HepG2 (cell line): ENCODE results near the gene UCKL1. TPM values are rescaled to one million over a fixed set of nuclear protein-coding genes. Genes with fewer than 3 reads are reported as not detected.

ENCODE experiments used
- CBFB ChIP-seq: sonication (generic); formaldehyde crosslinking; IDR thresholded peaks from 2 replicates; pipeline ENCODE4 v1.4.0; 2020; ENCODE audit warnings: missing genetic modification reagents
- DMAP1 ChIP-seq: IDR thresholded peaks from 2 replicates; pipeline ENCODE4 v1.6.1; 2016
- HHEX ChIP-seq: IDR thresholded peaks from 2 replicates; pipeline ENCODE4 v1.6.1; 2016; ENCODE audit warnings: control low read depth
- MTA3 ChIP-seq: sonication (generic); formaldehyde crosslinking; IDR thresholded peaks from 2 replicates; pipeline ENCODE4 v1.4.0; 2020; ENCODE audit warnings: missing genetic modification reagents
- MXI1 ChIP-seq: IDR thresholded peaks from 3 replicates; pipeline ENCODE4 v1.6.1; 2012; ENCODE audit warnings: low read depth, low read length, inconsistent platforms, borderline replicate concordance
- NR0B2 ChIP-seq: sonication (generic); formaldehyde crosslinking; IDR thresholded peaks from 2 replicates; pipeline ENCODE4 v1.4.0; 2020; ENCODE audit warnings: mild to moderate bottlenecking, missing genetic modification reagents
- POGK ChIP-seq: sonication (generic); formaldehyde crosslinking; conservative IDR thresholded peaks from 2 replicates; pipeline ENCODE4 v1.8.0; 2022; ENCODE audit warnings: mild to moderate bottlenecking, moderate library complexity, missing genetic modification reagents
- RXRB ChIP-seq: IDR thresholded peaks from 2 replicates; pipeline ENCODE4 v1.6.1; 2016; ENCODE audit warnings: borderline replicate concordance, missing genetic modification reagents, missing compliant biosample characterization
- SIN3A ChIP-seq: IDR thresholded peaks from 2 replicates; pipeline ENCODE4 v1.6.1; 2011; ENCODE audit warnings: low read depth, mild to moderate bottlenecking, control low read depth, low read length, borderline replicate concordance
- STAT5B ChIP-seq: sonication (generic); formaldehyde crosslinking; IDR thresholded peaks from 2 replicates; pipeline ENCODE4 v1.4.0; 2020; ENCODE audit warnings: missing genetic modification reagents
- U2AF2 ChIP-seq: fragments of 200-400 bp; formaldehyde crosslinking; IDR thresholded peaks from 2 replicates; pipeline ENCODE4 v1.6.1; 2017; ENCODE audit warnings: low read depth, mild to moderate bottlenecking, low read length
- ZKSCAN8 ChIP-seq: IDR thresholded peaks from 2 replicates; pipeline ENCODE4 v1.6.1; 2016; ENCODE audit warnings: borderline replicate concordance, missing genetic modification reagents, missing compliant biosample characterization
- ZNF33B ChIP-seq: sonication (generic); formaldehyde crosslinking; IDR thresholded peaks from 2 replicates; pipeline ENCODE4 v1.5.1; 2020; ENCODE audit warnings: mild to moderate bottlenecking, missing genetic modification reagents
- ZNF382 ChIP-seq: sonication (generic); formaldehyde crosslinking; IDR thresholded peaks from 2 replicates; pipeline ENCODE4 v1.5.0; 2020; ENCODE audit warnings: missing genetic modification reagents, mild to moderate bottlenecking, borderline replicate concordance
- ZNF557 ChIP-seq: sonication (generic); formaldehyde crosslinking; IDR thresholded peaks from 2 replicates; pipeline ENCODE4 v1.4.0; 2020; ENCODE audit warnings: missing genetic modification reagents
- ZNF570 ChIP-seq: sonication (generic); formaldehyde crosslinking; IDR thresholded peaks from 2 replicates; pipeline ENCODE4 v1.4.0; 2020; ENCODE audit warnings: mild to moderate bottlenecking, missing genetic modification reagents, borderline replicate concordance
- ZNF629 ChIP-seq: sonication (generic); formaldehyde crosslinking; conservative IDR thresholded peaks from 2 replicates; pipeline ENCODE4 v1.5.0; 2020; ENCODE audit warnings: missing genetic modification reagents
- polyA plus RNA-seq, 8 experiments: library from polyadenylated mRNA; depleted of rRNA in 3 of 8; stranded (reverse) in 7 of 8; unstranded in 1 of 8; fragments of >200 nt; fragmentation: Illumina TruSeq in 4 of 8; extraction: Trizol in 4 of 8; gene quantifications; 2 replicates each; pipeline versions ENCODE4 v1.2.1 to v1.2.3, GENCODE V29; 2011 to 2016; ENCODE audit warnings: low read depth in 4 of 8, missing spikeins in 1 of 8, mixed read lengths in 1 of 8; ENCODE audit not compliant: insufficient read depth in 1 of 8
- total RNA-seq, 5 experiments: library from RNA; depleted of rRNA; stranded (reverse); fragments of >200 nt; fragmentation: Illumina TruSeq; extraction: Trizol; gene quantifications; 2 replicates each; pipeline ENCODE4 v1.2.3, GENCODE V29; 2016; ENCODE audit warnings: low read depth in 1 of 5
- TF ChIP-seq, protein P1 (sequence below): sonication (generic); formaldehyde crosslinking; IDR thresholded peaks from 2 replicates; pipeline ENCODE4 v1.4.0; 2020; ENCODE audit warnings: mild to moderate bottlenecking, missing genetic modification reagents, borderline replicate concordance
- TF ChIP-seq, protein P2 (sequence below): sonication (generic); formaldehyde crosslinking; IDR thresholded peaks from 2 replicates; pipeline ENCODE4 v1.4.0; 2020; ENCODE audit warnings: missing genetic modification reagents
- TF ChIP-seq, protein P3 (sequence below): sonication (generic); formaldehyde crosslinking; IDR thresholded peaks from 2 replicates; pipeline ENCODE4 v1.4.0; 2020; ENCODE audit warnings: missing genetic modification reagents

UCKL1 gene
- total and polyA plus RNA-seq, 2 of the 13 experiments (the other 11 are each of a cell fraction or from before 2014, with no cell fraction given), result 50.2 to 126 TPM

- TF ChIP-seq, protein P1, sequence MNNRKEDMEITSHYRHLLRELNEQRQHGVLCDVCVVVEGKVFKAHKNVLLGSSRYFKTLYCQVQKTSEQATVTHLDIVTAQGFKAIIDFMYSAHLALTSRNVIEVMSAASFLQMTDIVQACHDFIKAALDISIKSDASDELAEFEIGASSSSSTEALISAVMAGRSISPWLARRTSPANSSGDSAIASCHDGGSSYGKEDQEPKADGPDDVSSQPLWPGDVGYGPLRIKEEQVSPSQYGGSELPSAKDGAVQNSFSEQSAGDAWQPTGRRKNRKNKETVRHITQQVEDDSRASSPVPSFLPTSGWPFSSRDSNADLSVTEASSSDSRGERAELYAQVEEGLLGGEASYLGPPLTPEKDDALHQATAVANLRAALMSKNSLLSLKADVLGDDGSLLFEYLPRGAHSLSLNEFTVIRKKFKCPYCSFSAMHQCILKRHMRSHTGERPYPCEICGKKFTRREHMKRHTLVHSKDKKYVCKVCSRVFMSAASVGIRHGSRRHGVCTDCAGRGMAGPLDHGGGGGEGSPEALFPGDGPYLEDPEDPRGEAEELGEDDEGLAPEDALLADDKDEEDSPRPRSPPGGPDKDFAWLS (CRISPR knock-in tag), result no peak
- TF ChIP-seq ZNF33B (CRISPR knock-in tag), result no peak
- no peak for TF ChIP-seq U2AF2
- no peak; the same call in 1 of the 2 replicates for TF ChIP-seq ZNF557 (CRISPR knock-in tag)
- TF ChIP-seq RXRB (CRISPR knock-in tag), result no peak
- no peak for TF ChIP-seq ZNF570 (CRISPR knock-in tag)
- TF ChIP-seq, protein P2, sequence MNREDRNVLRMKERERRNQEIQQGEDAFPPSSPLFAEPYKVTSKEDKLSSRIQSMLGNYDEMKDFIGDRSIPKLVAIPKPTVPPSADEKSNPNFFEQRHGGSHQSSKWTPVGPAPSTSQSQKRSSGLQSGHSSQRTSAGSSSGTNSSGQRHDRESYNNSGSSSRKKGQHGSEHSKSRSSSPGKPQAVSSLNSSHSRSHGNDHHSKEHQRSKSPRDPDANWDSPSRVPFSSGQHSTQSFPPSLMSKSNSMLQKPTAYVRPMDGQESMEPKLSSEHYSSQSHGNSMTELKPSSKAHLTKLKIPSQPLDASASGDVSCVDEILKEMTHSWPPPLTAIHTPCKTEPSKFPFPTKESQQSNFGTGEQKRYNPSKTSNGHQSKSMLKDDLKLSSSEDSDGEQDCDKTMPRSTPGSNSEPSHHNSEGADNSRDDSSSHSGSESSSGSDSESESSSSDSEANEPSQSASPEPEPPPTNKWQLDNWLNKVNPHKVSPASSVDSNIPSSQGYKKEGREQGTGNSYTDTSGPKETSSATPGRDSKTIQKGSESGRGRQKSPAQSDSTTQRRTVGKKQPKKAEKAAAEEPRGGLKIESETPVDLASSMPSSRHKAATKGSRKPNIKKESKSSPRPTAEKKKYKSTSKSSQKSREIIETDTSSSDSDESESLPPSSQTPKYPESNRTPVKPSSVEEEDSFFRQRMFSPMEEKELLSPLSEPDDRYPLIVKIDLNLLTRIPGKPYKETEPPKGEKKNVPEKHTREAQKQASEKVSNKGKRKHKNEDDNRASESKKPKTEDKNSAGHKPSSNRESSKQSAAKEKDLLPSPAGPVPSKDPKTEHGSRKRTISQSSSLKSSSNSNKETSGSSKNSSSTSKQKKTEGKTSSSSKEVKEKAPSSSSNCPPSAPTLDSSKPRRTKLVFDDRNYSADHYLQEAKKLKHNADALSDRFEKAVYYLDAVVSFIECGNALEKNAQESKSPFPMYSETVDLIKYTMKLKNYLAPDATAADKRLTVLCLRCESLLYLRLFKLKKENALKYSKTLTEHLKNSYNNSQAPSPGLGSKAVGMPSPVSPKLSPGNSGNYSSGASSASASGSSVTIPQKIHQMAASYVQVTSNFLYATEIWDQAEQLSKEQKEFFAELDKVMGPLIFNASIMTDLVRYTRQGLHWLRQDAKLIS (CRISPR knock-in tag), result no peak
- 0 out of 3 replicates have a peak, but pooled peaks have one; percentile 7 for TF ChIP-seq MXI1
- no peak for TF ChIP-seq POGK (CRISPR knock-in tag)
- TF ChIP-seq MTA3 (CRISPR knock-in tag), result no peak
- no peak for TF ChIP-seq ZNF382
- TF ChIP-seq STAT5B (CRISPR knock-in tag), result peak; percentile 21; the same call in 1 of the 2 replicates
- TF ChIP-seq, protein P3, sequence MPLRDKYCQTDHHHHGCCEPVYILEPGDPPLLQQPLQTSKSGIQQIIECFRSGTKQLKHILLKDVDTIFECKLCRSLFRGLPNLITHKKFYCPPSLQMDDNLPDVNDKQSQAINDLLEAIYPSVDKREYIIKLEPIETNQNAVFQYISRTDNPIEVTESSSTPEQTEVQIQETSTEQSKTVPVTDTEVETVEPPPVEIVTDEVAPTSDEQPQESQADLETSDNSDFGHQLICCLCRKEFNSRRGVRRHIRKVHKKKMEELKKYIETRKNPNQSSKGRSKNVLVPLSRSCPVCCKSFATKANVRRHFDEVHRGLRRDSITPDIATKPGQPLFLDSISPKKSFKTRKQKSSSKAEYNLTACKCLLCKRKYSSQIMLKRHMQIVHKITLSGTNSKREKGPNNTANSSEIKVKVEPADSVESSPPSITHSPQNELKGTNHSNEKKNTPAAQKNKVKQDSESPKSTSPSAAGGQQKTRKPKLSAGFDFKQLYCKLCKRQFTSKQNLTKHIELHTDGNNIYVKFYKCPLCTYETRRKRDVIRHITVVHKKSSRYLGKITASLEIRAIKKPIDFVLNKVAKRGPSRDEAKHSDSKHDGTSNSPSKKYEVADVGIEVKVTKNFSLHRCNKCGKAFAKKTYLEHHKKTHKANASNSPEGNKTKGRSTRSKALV (CRISPR knock-in tag), result peak; percentile 49
- TF ChIP-seq HHEX (CRISPR knock-in tag), result no peak; the same call in 1 of the 2 replicates
- peak; percentile 52; the same call in 1 of the 2 replicates for TF ChIP-seq CBFB (CRISPR knock-in tag)
- peak; percentile 28; the same call in 1 of the 2 replicates for TF ChIP-seq SIN3A
- TF ChIP-seq ZKSCAN8, result 0 out of 2 replicates have a peak, but pooled peaks have one; percentile 41
- TF ChIP-seq ZNF629, result no peak
- TF ChIP-seq NR0B2 (CRISPR knock-in tag), result peak; percentile 91
- TF ChIP-seq DMAP1 (CRISPR knock-in tag), result no peak
These were observed 23.5 kb upstream of the UCKL1 start, which contains the start of gene SAMD10 (continued) for GRCh38 chr20:63979557-63980316.
